WI38 (cell line): Measurements from ENCODE around the gene BMP6.
A peak's percentile ranks its signal among the peaks of the same experiment; 100 is the strongest.

ENCODE experiments used
- H3K4me3 ChIP-seq: 2 replicates; pipeline ENCODE4 v1.5.1; 2011; ENCODE audit warnings: low read depth, mild to moderate bottlenecking, control low read depth, low read length
- TF ChIP-seq, protein P1 (sequence below): IDR thresholded peaks from 2 replicates; pipeline ENCODE4 v1.5.1; 2012; ENCODE audit warnings: low read depth, mild to moderate bottlenecking, control low read depth, low read length

Gene BMP6

GRCh38 chr6:7725849-7726415 is at the start of gene BMP6:
TSS of gene BMP6 (plus strand) at chr6:7726099. CDS start at chr6:7726956, 857 bp downstream.
- TF ChIP-seq, protein P1, sequence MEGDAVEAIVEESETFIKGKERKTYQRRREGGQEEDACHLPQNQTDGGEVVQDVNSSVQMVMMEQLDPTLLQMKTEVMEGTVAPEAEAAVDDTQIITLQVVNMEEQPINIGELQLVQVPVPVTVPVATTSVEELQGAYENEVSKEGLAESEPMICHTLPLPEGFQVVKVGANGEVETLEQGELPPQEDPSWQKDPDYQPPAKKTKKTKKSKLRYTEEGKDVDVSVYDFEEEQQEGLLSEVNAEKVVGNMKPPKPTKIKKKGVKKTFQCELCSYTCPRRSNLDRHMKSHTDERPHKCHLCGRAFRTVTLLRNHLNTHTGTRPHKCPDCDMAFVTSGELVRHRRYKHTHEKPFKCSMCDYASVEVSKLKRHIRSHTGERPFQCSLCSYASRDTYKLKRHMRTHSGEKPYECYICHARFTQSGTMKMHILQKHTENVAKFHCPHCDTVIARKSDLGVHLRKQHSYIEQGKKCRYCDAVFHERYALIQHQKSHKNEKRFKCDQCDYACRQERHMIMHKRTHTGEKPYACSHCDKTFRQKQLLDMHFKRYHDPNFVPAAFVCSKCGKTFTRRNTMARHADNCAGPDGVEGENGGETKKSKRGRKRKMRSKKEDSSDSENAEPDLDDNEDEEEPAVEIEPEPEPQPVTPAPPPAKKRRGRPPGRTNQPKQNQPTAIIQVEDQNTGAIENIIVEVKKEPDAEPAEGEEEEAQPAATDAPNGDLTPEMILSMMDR, result no peak
- peak within 1 kb of the TSS; percentile 60 for H3K4me3 ChIP-seq

- H3K4me3 ChIP-seq, result no peak overlapping the region
- TF ChIP-seq, protein P1, result no peak
Measured at GRCh38 chr6:7677229-7677628, 48.7 kb upstream of the BMP6 start.

DNA sequence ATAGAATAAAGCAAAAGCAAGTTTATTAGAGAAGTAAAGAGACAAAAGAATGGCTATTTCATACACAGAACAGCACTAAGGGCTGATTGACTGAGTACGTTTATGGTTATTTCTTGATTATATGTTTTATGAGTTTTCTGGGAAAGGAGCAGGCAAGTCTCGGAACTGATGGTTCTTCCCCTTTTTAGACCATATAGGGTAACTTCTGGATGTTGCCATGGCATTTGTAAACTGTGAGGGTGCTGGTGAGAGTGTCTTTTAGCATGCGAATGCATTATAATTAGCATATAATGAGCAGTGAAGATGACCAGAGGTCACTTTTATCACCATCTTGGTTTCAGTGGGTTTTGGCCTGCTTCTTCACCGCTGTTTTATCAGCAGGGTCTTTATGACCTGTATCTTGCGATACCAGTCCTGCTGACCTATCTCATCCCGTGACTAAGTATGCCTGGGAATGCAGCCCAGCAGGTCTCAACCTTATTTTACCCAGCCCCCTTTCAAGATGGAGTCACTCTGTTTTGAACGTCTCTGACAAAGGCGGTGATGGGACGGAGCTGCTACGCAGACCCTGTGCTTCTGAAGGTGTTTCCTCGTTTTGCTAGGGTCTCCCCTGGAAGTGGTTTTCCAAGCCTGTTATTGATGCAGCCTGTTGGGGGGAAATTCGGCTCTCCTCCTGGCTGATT is 45.4 kb upstream of the BMP6 start:
- TF ChIP-seq, protein P1, result no peak
- no peak overlapping the region for H3K4me3 ChIP-seq

DNA sequence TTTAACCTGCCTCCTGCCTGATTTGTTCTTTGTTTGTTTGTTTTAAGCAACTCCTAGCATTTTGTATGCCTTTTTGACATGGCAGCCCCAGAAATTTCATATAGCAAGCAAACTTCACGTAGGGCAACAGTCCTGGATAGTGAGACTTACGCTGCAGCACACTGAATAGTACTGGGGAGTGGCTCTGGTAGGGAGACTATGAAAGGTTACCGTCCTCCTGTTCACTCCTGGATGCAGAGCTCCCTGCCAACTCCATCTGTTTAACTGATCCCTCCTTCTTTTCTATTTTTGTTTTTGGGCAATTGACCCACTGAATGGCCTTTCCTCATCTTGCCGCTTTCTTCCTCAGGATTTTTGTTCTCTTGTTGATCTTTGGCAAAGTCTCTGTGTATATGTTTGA is 44.5 kb upstream of the BMP6 start:
- TF ChIP-seq, protein P1, result no peak
- H3K4me3 ChIP-seq, result no peak overlapping the region

DNA sequence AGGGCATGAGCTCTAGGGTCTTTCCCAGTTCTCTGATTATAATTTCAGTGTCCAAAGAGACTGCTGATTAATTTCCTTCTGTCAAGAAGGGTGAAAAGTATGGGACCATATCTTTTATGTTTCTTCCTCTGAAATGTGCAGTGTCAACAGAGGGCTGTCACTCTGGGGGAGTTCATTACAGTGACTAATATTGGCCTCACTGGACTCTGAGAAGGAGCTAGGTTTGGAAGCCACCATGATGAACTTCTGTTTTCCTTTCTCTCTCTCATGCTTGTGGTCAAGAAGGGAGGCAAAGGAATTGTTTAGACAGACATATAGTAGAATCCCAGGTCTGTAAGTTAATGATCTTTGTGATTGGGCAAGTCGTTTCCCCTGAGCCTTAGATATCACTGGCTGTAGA is 41.8 kb upstream of the BMP6 start:
- TF ChIP-seq, protein P1, result no peak
- no peak overlapping the region for H3K4me3 ChIP-seq

GRCh38 chr6:7684843-7685242 is 41.1 kb upstream of the BMP6 start:
- H3K4me3 ChIP-seq, result no peak overlapping the region
- TF ChIP-seq, protein P1, result no peak

DNA sequence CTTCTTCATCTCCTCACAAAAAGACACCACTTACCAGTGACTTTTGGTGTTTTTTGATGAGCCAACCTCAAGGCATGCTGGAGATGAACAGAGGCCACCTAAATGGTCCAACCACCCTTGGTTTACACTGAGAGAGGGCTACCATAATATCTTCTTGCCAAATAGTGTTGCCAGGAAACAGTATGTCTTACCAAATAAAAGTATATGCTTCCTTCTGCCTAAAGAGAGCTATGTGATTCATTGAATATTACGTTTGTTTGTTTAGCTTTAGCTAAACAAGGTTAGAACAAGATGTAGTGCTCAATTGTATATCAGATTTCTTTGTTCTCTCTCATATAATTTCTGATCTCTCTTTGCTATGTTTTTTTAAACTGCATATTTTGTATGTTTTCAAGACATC is 40.6 kb upstream of the BMP6 start:
- TF ChIP-seq, protein P1, result no peak
- H3K4me3 ChIP-seq, result no peak overlapping the region
